ENCODE measurements around the gene ACSS1. TPM values are rescaled to one million over a fixed set of nuclear protein-coding genes. Genes with fewer than 3 reads are reported as not detected.

Gene ACSS1
- 7.1 to 11.4 TPM (median 10.6 TPM) in 5 replicates for total RNA-seq (2022; extraction: Qiagen RNA extraction; ENCODE audit: low read depth)

GRCh38 chr20:25058051-25058846 lies at the start of gene ACSS1:
TSS of gene ACSS1 (minus strand) at chr20:25058139. CDS start at chr20:25058102, 37 bp downstream.

GRCh38 chr20:25081730-25082497 lies 24.0 kb upstream of the ACSS1 start, which contains the start of gene VSX1:
TSS of gene VSX1 (minus strand) at chr20:25082141. CDS start at chr20:25082096, 45 bp downstream.

GRCh38 chr20:24992487-24993205 lies 65.3 kb downstream of the ACSS1 start, which contains the start of gene APMAP:
TSS of gene APMAP (minus strand) at chr20:24992751. CDS start at chr20:24992688, 63 bp downstream.

Other genes starting within 250 kb of the ACSS1 start
- gene CST7, start 108.9 kb downstream of the ACSS1 start, total RNA-seq (2022; extraction: Qiagen RNA extraction; ENCODE audit: low read depth), result not detected in 5 replicates
- 157 to 163 TPM (median 161 TPM) in 5 replicates for gene APMAP, start 65.4 kb downstream of the ACSS1 start, total RNA-seq (2022; extraction: Qiagen RNA extraction; ENCODE audit: low read depth)
- 0.43 to 1.2 TPM (median 1.0 TPM) in 5 replicates for gene VSX1, start 24.0 kb upstream of the ACSS1 start, total RNA-seq (2022; extraction: Qiagen RNA extraction; ENCODE audit: low read depth)
- gene ENTPD6, start 137.6 kb upstream of the ACSS1 start, total RNA-seq (2022; extraction: Qiagen RNA extraction; ENCODE audit: low read depth), result 86.9 to 108 TPM (median 97.2 TPM) in 5 replicates
- 116 to 133 TPM (median 122 TPM) in 5 replicates for gene PYGB, start 189.9 kb upstream of the ACSS1 start, total RNA-seq (2022; extraction: Qiagen RNA extraction; ENCODE audit: low read depth)

Measured in A549 treated with DMSO at 1 μM for 4 hours (cell line).